AG09309 (cell line): ENCODE results near the gene CNGA4.

ENCODE experiments used
- DNase-seq: peaks from one replicate; pipeline ENCODE4 v3.0.0-alpha.2; 2010; ENCODE audit warnings: low read depth
- H3K4me3 ChIP-seq: 2 replicates; pipeline ENCODE4 v1.5.1; 2011; ENCODE audit warnings: mild to moderate bottlenecking, low read depth, low read length, moderate library complexity; ENCODE audit not compliant: control insufficient read depth
- CTCF ChIP-seq: IDR thresholded peaks from 2 replicates; pipeline ENCODE4 v1.5.1; 2011; ENCODE audit warnings: mild to moderate bottlenecking, low read depth, low read length, inconsistent platforms; ENCODE audit not compliant: insufficient read depth, control insufficient read depth; ENCODE audit errors: missing control alignments

CNGA4 gene

GRCh38 chr11:6219359-6219758, 19.5 kb upstream of the CNGA4 start:
- H3K4me3 ChIP-seq = no peak overlapping the region
- TF ChIP-seq CTCF = no peak
- peak; percentile 90 for DNase-seq

- TF ChIP-seq CTCF = no peak
- no peak overlapping the region for H3K4me3 ChIP-seq
- DNase-seq = no peak
These were observed 15.0 kb upstream of the CNGA4 start for GRCh38 chr11:6223854-6224253.

- no peak for DNase-seq
- TF ChIP-seq CTCF = no peak
- H3K4me3 ChIP-seq = no peak overlapping the region
These were observed 14.5 kb upstream of the CNGA4 start for GRCh38 chr11:6224421-6224820.

- no peak overlapping the region for H3K4me3 ChIP-seq
- no peak for TF ChIP-seq CTCF
- no peak for DNase-seq
These were observed 13.9 kb upstream of the CNGA4 start for GRCh38 chr11:6225024-6225423.

- no peak for DNase-seq
- TF ChIP-seq CTCF = no peak
- H3K4me3 ChIP-seq = no peak overlapping the region
These were observed 13.0 kb upstream of the CNGA4 start for GRCh38 chr11:6225896-6226295.

- H3K4me3 ChIP-seq = no peak overlapping the region
- no peak for TF ChIP-seq CTCF
- DNase-seq = no peak
These were observed 10.4 kb upstream of the CNGA4 start for GRCh38 chr11:6228520-6228919.

GRCh38 chr11:6229911-6230310, 9.0 kb upstream of the CNGA4 start:
- no peak for DNase-seq
- no peak for TF ChIP-seq CTCF
- H3K4me3 ChIP-seq = no peak overlapping the region
